Fibroblast of lung (primary cell): ENCODE results near the gene PHRF1. TPM values are rescaled to one million over a fixed set of nuclear protein-coding genes. Genes with fewer than 3 reads are reported as not detected.

ENCODE experiments used
- DNase-seq, 2 donors: peaks; one replicate each; pipeline versions ENCODE4 v3.0.0 to v3.0.0-alpha.2; 2010; ENCODE audit warnings: low read depth in 2 of 2
- H2AFZ ChIP-seq: 2 replicates; pipeline ENCODE4 v1.5.1; 2012; ENCODE audit warnings: low read length, control low read depth, inconsistent platforms
- H3K27ac ChIP-seq: 2 replicates; pipeline ENCODE4 v1.5.1; 2011; ENCODE audit warnings: low read length, control low read depth; ENCODE audit not compliant: insufficient read depth
- H3K27me3 ChIP-seq: 2 replicates; pipeline ENCODE4 v1.5.1; 2011; ENCODE audit warnings: mild to moderate bottlenecking, low read length; ENCODE audit not compliant: control insufficient read depth, insufficient read depth
- H3K36me3 ChIP-seq: 2 replicates; pipeline ENCODE4 v1.5.1; 2011; ENCODE audit warnings: low read length; ENCODE audit not compliant: control insufficient read depth, insufficient read depth
- H3K4me1 ChIP-seq: 2 replicates; pipeline ENCODE4 v1.5.1; 2011; ENCODE audit warnings: low read length; ENCODE audit not compliant: control insufficient read depth, insufficient read depth; ENCODE audit errors: extremely low read depth
- H3K4me2 ChIP-seq: 2 replicates; pipeline ENCODE4 v1.5.1; 2011; ENCODE audit warnings: low read length, control low read depth; ENCODE audit not compliant: insufficient read depth; ENCODE audit errors: extremely low read depth
- H3K4me3 ChIP-seq, 4 experiments: fragments of 200-600 bp in 1 of 4; sonication (generic) in 1 of 4; replicated peaks in 1 of 4; 2 replicates each; pipeline ENCODE4 v1.5.1; 2011 to 2016; ENCODE audit warnings: low read length in 4 of 4, low read depth in 3 of 4, mild to moderate bottlenecking in 3 of 4, control low read depth in 2 of 4, inconsistent platforms in 1 of 4, mixed read lengths in 1 of 4; ENCODE audit not compliant: insufficient read depth in 1 of 4; ENCODE audit errors: control extremely low read depth in 1 of 4
- H3K79me2 ChIP-seq: 2 replicates; pipeline ENCODE4 v1.5.1; 2012; ENCODE audit warnings: mild to moderate bottlenecking, low read length, inconsistent platforms; ENCODE audit not compliant: control insufficient read depth, insufficient read depth
- H3K9ac ChIP-seq: 2 replicates; pipeline ENCODE4 v1.5.1; 2011; ENCODE audit warnings: mild to moderate bottlenecking, low read length, control low read depth; ENCODE audit not compliant: insufficient read depth
- H3K9me3 ChIP-seq: 2 replicates; pipeline ENCODE4 v1.5.1; 2012; ENCODE audit warnings: low read depth, low read length; ENCODE audit not compliant: control insufficient read depth, insufficient read depth
- H4K20me1 ChIP-seq: 2 replicates; pipeline ENCODE4 v1.5.1; 2011; ENCODE audit warnings: low read length; ENCODE audit not compliant: control insufficient read depth, insufficient read depth; ENCODE audit errors: extremely low read depth
- CTCF ChIP-seq, 2 donors: IDR thresholded peaks in 1 of 2; conservative IDR thresholded peaks in 1 of 2; 1 replicate in 1 of 2; 2 replicates in 1 of 2; pipeline ENCODE4 v1.5.1; 2011 to 2012; ENCODE audit warnings: low read length in 2 of 2, control low read depth in 1 of 2, inconsistent platforms in 1 of 2, low read depth in 1 of 2, mild to moderate bottlenecking in 1 of 2
- EZH2 ChIP-seq: IDR thresholded peaks from 2 replicates; pipeline ENCODE4 v1.5.1; 2012; ENCODE audit warnings: low read length, control low read depth, mild to moderate bottlenecking; ENCODE audit errors: missing control alignments
- polyA plus RNA-seq, 2 donors: library from polyadenylated mRNA; depleted of rRNA in 1 of 2; stranded (reverse) in 1 of 2; unstranded in 1 of 2; fragments of >200 nt; gene quantifications; 2 replicates each; pipeline ENCODE4 v1.2.1, GENCODE V29; 2011 to 2012; ENCODE audit warnings: missing spikeins in 1 of 2
- total RNA-seq: library from RNA; depleted of rRNA; stranded (reverse); fragments of >200 nt; gene quantifications from 2 replicates; pipeline ENCODE4 v1.2.1, GENCODE V29; 2014

PHRF1 gene
- total and polyA plus RNA-seq, 2 donors (not counting 1 experiment from before 2014, with no cell fraction given) = 5.9 to 16.8 TPM

GRCh38 chr11:563812-564578 is 12.3 kb upstream of the PHRF1 start:
- H3K4me3 ChIP-seq = no peak overlapping the region
- TF ChIP-seq EZH2 (no peak), CTCF (conservative IDR thresholded peaks at IDR 0.05 in 1 of 2, IDR thresholded peaks at IDR 0.05 in 1 of 2; ENCODE audit: low read depth in 1 of 2, low read length in 2 of 2) (no peak)
- no peak overlapping the region for H3K9ac ChIP-seq
- no peak overlapping the region for H2AFZ ChIP-seq
- peaks cover 4% of the 10 kb centered on the region for H3K4me1 ChIP-seq
- peaks cover 4% of the 10 kb centered on the region for H3K79me2 ChIP-seq
- DNase-seq = no peak
- no peak overlapping the region for H3K4me2 ChIP-seq
- H3K36me3 ChIP-seq = no peaks in the 10 kb centered on the region
- no peaks in the 10 kb centered on the region for H4K20me1 ChIP-seq
- no peaks in the 10 kb centered on the region for H3K9me3 ChIP-seq
- no peaks in the 10 kb centered on the region for H3K27me3 ChIP-seq
- H3K27ac ChIP-seq = no peak overlapping the region

GRCh38 chr11:565921-566509 is 10.3 kb upstream of the PHRF1 start:
- Histone ChIP-seq H3K9ac (no peak overlapping the region), H3K36me3 (no peaks in the 10 kb centered on the region), H3K4me2 (no peak overlapping the region), H4K20me1 (no peaks in the 10 kb centered on the region), H3K79me2 (peaks cover 4% of the 10 kb centered on the region), H2AFZ (no peak overlapping the region), H3K4me1 (peaks cover 2% of the 10 kb centered on the region), H3K27ac (no peak overlapping the region), H3K4me3 (no peak overlapping the region), H3K27me3 (no peaks in the 10 kb centered on the region), H3K9me3 (no peaks in the 10 kb centered on the region)
- DNase-seq = no peak
- TF ChIP-seq EZH2 (no peak), CTCF (conservative IDR thresholded peaks at IDR 0.05 in 1 of 2, IDR thresholded peaks at IDR 0.05 in 1 of 2; ENCODE audit: low read depth in 1 of 2, low read length in 2 of 2) (no peak)

DNA sequence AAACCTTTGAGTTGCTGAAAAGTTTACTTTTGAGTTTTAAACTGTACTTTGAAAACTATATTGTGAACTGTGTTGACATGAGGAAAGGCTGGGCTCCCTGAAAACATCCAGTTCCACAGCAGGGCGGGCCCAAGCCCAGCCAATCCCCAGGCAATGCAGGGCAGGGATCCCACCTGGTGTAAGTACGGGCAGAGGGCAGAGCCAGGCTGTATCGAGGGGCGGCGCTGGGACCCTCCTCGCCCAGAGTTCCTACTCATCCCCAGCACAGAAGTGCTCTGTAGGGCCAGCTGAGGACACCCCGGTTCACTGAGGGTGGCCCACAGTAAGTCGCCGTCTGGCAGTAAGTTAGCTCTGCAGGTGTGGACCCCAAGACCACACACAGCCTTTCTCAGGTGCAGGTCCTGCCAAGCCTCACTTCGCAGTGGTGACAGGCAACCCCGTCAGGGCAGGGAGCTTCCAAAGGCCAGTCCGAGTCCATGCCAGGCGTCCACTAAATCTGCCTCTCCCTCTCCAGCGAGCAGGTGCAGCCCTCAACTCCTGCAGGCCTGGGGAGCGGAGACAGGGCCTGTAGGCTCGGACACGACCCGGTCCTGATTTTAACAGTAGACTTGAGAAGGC is 9.2 kb upstream of the PHRF1 start:
- Histone ChIP-seq H3K4me3 (peak overlapping the region in 2 of 4 experiments; percentile 56 to 60), H3K27ac (no peak overlapping the region), H3K9me3 (no peaks in the 10 kb centered on the region), H3K4me2 (peak overlapping the region; percentile 75), H3K79me2 (peaks cover 4% of the 10 kb centered on the region), H3K36me3 (no peaks in the 10 kb centered on the region), H3K9ac (no peak overlapping the region), H4K20me1 (no peaks in the 10 kb centered on the region), H3K4me1 (peaks cover 2% of the 10 kb centered on the region), H2AFZ (no peak overlapping the region), H3K27me3 (no peaks in the 10 kb centered on the region)
- TF ChIP-seq EZH2 (no peak), CTCF (conservative IDR thresholded peaks at IDR 0.05 in 1 of 2, IDR thresholded peaks at IDR 0.05 in 1 of 2; ENCODE audit: low read depth in 1 of 2, low read length in 2 of 2) (no peak)
- DNase-seq = no peak
